Keratinocyte (primary cell): ENCODE data around the gene CLNK. TPM values are rescaled to one million over a fixed set of nuclear protein-coding genes. Genes with fewer than 3 reads are reported as not detected.

Experiments used
- DNase-seq: peaks from one replicate; pipeline ENCODE4 v3.0.0-alpha.2; 2011; ENCODE audit warnings: low read depth, missing footprints, low spot score
- FAIRE-seq: peaks from 2 replicates; lab custom pipeline; 2011; peaks lifted over from hg19 to GRCh38; lab: Jason Lieb, UNC
- H2AFZ ChIP-seq: 2 replicates; pipeline ENCODE4 v1.6.0; 2012; ENCODE audit warnings: low read length, control low read depth, inconsistent platforms; ENCODE audit not compliant: control insufficient read depth
- H3K27ac ChIP-seq: 2 replicates; pipeline ENCODE4 v1.5.1; 2011; ENCODE audit warnings: low read length; ENCODE audit not compliant: control insufficient read depth, insufficient read depth
- H3K27me3 ChIP-seq: 3 replicates; pipeline ENCODE4 v1.6.0; 2011; ENCODE audit warnings: low read length; ENCODE audit not compliant: control insufficient read depth, insufficient read depth; ENCODE audit errors: extremely low read depth
- H3K36me3 ChIP-seq, 2 experiments: 2 replicates in 1 of 2; 3 replicates in 1 of 2; pipeline ENCODE4 v1.5.1; 2011; ENCODE audit warnings: low read length in 2 of 2, mild to moderate bottlenecking in 1 of 2; ENCODE audit not compliant: control insufficient read depth in 2 of 2, insufficient read depth in 2 of 2; ENCODE audit errors: extremely low read depth in 1 of 2
- H3K4me1 ChIP-seq: 3 replicates; pipeline ENCODE4 v1.5.1; 2011; ENCODE audit warnings: low read length; ENCODE audit not compliant: control insufficient read depth, insufficient read depth; ENCODE audit errors: extremely low read depth
- H3K4me2 ChIP-seq: 3 replicates; pipeline ENCODE4 v1.6.0; 2011; ENCODE audit warnings: low read depth, low read length; ENCODE audit not compliant: control insufficient read depth, insufficient read depth; ENCODE audit errors: extremely low read depth
- H3K4me3 ChIP-seq, 3 experiments: fragments of 200-600 bp in 1 of 3; sonication (generic) in 1 of 3; 2 replicates in 2 of 3; 3 replicates in 1 of 3; pipeline ENCODE4 v1.5.1; 2011 to 2016; ENCODE audit warnings: low read length in 3 of 3, mild to moderate bottlenecking in 3 of 3, control low read depth in 2 of 3, inconsistent platforms in 1 of 3, low read depth in 1 of 3, mixed read lengths in 1 of 3, mixed run types in 1 of 3, moderate library complexity in 1 of 3; ENCODE audit not compliant: control insufficient read depth in 2 of 3, insufficient read depth in 2 of 3; ENCODE audit errors: extremely low read depth in 1 of 3
- H3K79me2 ChIP-seq: 2 replicates; pipeline ENCODE4 v1.6.0; 2012; ENCODE audit warnings: low read length; ENCODE audit not compliant: control insufficient read depth, insufficient read depth
- H3K9ac ChIP-seq: 3 replicates; pipeline ENCODE4 v1.6.0; 2011; ENCODE audit warnings: low read length; ENCODE audit not compliant: control insufficient read depth, insufficient read depth; ENCODE audit errors: extremely low read depth
- H3K9me1 ChIP-seq: 3 replicates; pipeline ENCODE4 v1.6.0; 2011; ENCODE audit warnings: low read length; ENCODE audit not compliant: control insufficient read depth, insufficient read depth; ENCODE audit errors: extremely low read depth
- H3K9me3 ChIP-seq: 2 replicates; pipeline ENCODE4 v1.5.1; 2012; ENCODE audit warnings: low read depth, low read length; ENCODE audit not compliant: control insufficient read depth
- H4K20me1 ChIP-seq: 3 replicates; pipeline ENCODE4 v1.6.0; 2011; ENCODE audit warnings: low read length; ENCODE audit not compliant: control insufficient read depth, insufficient read depth; ENCODE audit errors: extremely low read depth
- EZH2 ChIP-seq: IDR thresholded peaks from one replicate; pipeline ENCODE4 v1.6.1; 2012; ENCODE audit warnings: inconsistent platforms, mild to moderate bottlenecking, low read length, moderate library complexity
- dilution Hi-C: fragments of 300-500 bp; cut with MboI; formaldehyde crosslinking; loops from one replicate; pipeline ENCODE4 v1.7.0; 2020; ENCODE audit warnings: low sequenced_read_pairs; ENCODE audit not compliant: extremely low pct_ligation_motif_present
- polyA plus RNA-seq, 5 experiments: library from polyadenylated mRNA; depleted of rRNA in 3 of 5; stranded (reverse) in 3 of 5; stranded (forward) in 1 of 5; unstranded in 1 of 5; fragments of >200 nt; gene quantifications; 1 replicate in 1 of 5; 2 replicates in 3 of 5; 3 replicates in 1 of 5; pipeline versions ENCODE4 v1.2.1 to v1.2.3, GENCODE V29; 2011 to 2012; ENCODE audit warnings: missing spikeins in 2 of 5, low read depth in 1 of 5, low replicate concordance in 1 of 5
- TF ChIP-seq, protein P1 (sequence below), 3 experiments: IDR thresholded peaks in 1 of 3; conservative IDR thresholded peaks in 1 of 3; optimal IDR thresholded peaks in 1 of 3; 2 replicates in 2 of 3; 3 replicates in 1 of 3; pipeline versions ENCODE3 to v1.5.1; 2011; ENCODE audit warnings: low read length in 3 of 3, mild to moderate bottlenecking in 3 of 3, moderate library complexity in 2 of 3, control low read depth in 1 of 3, inconsistent platforms in 1 of 3; ENCODE audit not compliant: insufficient read depth in 2 of 3; ENCODE audit errors: extremely low read depth in 1 of 3

Gene CLNK
- polyA plus RNA-seq, 1 donor (not counting 4 experiments of a cell fraction or from before 2014, with no cell fraction given) = not detected

DNA sequence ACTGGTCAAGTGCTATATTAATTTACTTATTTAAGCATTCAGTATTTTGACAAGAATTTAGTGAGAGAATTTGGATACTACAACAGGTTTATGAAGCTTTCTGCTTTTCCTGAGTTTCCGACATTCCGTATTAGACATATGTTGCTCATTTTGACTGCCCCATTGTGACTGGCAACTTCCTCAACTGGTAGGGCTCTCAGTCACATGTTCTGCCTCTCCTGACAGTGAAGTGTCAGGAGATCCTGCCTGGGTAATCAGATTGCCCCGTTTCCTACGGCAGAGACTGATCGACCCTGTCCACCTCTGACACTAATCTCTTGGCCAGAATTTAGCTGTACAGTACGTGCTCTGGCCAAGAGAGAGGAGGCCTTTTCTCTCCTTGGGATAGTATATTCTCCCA lies 49.5 kb downstream of the CLNK start:
- TF ChIP-seq, protein P1, sequence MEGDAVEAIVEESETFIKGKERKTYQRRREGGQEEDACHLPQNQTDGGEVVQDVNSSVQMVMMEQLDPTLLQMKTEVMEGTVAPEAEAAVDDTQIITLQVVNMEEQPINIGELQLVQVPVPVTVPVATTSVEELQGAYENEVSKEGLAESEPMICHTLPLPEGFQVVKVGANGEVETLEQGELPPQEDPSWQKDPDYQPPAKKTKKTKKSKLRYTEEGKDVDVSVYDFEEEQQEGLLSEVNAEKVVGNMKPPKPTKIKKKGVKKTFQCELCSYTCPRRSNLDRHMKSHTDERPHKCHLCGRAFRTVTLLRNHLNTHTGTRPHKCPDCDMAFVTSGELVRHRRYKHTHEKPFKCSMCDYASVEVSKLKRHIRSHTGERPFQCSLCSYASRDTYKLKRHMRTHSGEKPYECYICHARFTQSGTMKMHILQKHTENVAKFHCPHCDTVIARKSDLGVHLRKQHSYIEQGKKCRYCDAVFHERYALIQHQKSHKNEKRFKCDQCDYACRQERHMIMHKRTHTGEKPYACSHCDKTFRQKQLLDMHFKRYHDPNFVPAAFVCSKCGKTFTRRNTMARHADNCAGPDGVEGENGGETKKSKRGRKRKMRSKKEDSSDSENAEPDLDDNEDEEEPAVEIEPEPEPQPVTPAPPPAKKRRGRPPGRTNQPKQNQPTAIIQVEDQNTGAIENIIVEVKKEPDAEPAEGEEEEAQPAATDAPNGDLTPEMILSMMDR (optimal IDR thresholded peaks at IDR 0.05 in 1 of 3, IDR thresholded peaks at IDR 0.05 in 1 of 3, conservative IDR thresholded peaks at IDR 0.05 in 1 of 3; ENCODE audit: extremely low read depth in 1 of 3, insufficient read depth in 2 of 3, low read length in 3 of 3) = no peak
- no peak for TF ChIP-seq EZH2
- dilution Hi-C loops = no loop called here

DNA sequence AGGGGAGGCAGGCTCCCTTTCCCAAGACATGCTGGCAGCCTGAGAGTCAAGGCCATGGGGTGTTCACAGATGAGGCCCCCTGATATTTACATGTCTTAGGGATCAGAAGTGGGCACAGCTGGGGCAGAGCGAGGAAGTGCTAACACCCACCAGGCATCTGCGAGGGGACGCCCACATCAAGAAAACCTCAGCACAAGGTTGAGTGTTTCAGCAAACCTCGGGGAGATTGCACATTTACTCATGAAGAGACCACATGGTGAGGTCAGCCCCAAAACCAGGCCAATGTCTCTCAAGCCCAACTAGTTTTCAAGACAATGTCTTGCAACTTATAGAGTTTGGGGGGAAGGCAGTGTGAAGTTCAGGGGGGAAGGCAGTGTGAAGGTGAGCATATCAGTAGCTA lies 55.2 kb downstream of the CLNK start:
- no peaks in the 10 kb centered on the region for H3K9me3 ChIP-seq
- dilution Hi-C loops = no loop called here
- H4K20me1 ChIP-seq = no peaks in the 10 kb centered on the region
- no peaks in the 10 kb centered on the region for H3K36me3 ChIP-seq
- no peaks in the 10 kb centered on the region for H3K4me1 ChIP-seq
- no peaks in the 10 kb centered on the region for H3K27me3 ChIP-seq
- H3K79me2 ChIP-seq = no peaks in the 10 kb centered on the region
- no peaks in the 10 kb centered on the region for H3K9me1 ChIP-seq
- no peak overlapping the region for H2AFZ ChIP-seq
- FAIRE-seq = no peak
- no peak for DNase-seq
- no peak for TF ChIP-seq EZH2
- TF ChIP-seq, protein P1 (optimal IDR thresholded peaks at IDR 0.05 in 1 of 3, IDR thresholded peaks at IDR 0.05 in 1 of 3, conservative IDR thresholded peaks at IDR 0.05 in 1 of 3; ENCODE audit: extremely low read depth in 1 of 3, insufficient read depth in 2 of 3, low read length in 3 of 3) = no peak
- H3K9ac ChIP-seq = no peak overlapping the region
- no peak overlapping the region for H3K4me3 ChIP-seq
- H3K4me2 ChIP-seq = no peak overlapping the region
- H3K27ac ChIP-seq = no peak overlapping the region

More for the DNA sequence above, 49.5 kb downstream of the CLNK start:
- Histone ChIP-seq H3K9me1 (no peaks in the 10 kb centered on the region), H3K9me3 (no peaks in the 10 kb centered on the region), H2AFZ (no peak overlapping the region), H3K27ac (no peak overlapping the region), H3K4me3 (no peak overlapping the region), H3K4me1 (no peaks in the 10 kb centered on the region), H3K4me2 (no peak overlapping the region), H3K79me2 (no peaks in the 10 kb centered on the region), H4K20me1 (no peaks in the 10 kb centered on the region), H3K9ac (no peak overlapping the region), H3K36me3 (no peaks in the 10 kb centered on the region), H3K27me3 (no peaks in the 10 kb centered on the region)
- FAIRE-seq (no peak), DNase-seq (no peak)
